ENCODE measurements around the gene INIP. TPM values are rescaled to one million over a fixed set of nuclear protein-coding genes. Genes with fewer than 3 reads are reported as not detected.

INIP gene
- total RNA-seq, 2 experiments from 2014 or later, result 23.2 to 34.4 TPM

DNA sequence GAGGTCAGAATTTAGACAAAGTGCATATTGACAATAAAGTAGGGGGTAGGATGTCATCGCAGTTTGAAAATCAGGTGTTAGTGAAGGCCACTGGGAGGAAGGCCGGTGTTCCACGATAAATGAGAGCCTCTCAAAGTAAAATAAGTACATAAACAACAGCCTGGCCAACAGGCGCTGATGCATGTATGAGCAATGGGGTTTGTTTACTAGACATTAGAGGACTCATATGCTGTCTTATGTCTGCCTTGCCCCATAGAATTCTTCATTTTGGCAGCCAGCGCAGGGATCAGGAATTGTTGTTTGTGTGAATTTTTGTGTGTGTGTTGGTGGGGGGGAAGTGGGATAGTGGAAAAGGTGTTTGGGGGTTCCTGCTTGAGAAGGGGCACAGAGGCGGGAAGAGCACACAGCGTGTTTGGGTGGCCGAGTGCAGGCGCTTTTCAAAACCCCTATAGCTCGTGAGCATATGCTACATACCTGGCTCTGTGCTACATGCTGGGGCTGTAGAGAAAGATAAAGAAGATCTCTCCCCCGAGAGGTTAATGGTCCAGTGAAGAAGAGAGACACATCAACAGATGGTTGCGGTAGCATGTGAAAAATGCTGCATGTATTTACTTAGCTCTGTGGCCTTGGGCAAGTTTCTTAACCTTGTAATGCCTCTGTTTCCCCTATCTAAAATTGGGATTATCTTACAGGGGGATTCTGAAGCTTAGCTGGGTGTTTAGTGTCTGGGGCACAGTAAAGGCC lies 44.2 kb upstream of the INIP start:
- BruUV-seq (replicated peaks), result no TSS peak
- no peak for TF ChIP-seq EZH2phosphoT487 (IDR thresholded peaks at IDR 0.05; ENCODE audit: borderline replicate concordance, low read depth, low read length)
- TF ChIP-seq, protein P1, sequence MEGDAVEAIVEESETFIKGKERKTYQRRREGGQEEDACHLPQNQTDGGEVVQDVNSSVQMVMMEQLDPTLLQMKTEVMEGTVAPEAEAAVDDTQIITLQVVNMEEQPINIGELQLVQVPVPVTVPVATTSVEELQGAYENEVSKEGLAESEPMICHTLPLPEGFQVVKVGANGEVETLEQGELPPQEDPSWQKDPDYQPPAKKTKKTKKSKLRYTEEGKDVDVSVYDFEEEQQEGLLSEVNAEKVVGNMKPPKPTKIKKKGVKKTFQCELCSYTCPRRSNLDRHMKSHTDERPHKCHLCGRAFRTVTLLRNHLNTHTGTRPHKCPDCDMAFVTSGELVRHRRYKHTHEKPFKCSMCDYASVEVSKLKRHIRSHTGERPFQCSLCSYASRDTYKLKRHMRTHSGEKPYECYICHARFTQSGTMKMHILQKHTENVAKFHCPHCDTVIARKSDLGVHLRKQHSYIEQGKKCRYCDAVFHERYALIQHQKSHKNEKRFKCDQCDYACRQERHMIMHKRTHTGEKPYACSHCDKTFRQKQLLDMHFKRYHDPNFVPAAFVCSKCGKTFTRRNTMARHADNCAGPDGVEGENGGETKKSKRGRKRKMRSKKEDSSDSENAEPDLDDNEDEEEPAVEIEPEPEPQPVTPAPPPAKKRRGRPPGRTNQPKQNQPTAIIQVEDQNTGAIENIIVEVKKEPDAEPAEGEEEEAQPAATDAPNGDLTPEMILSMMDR (conservative IDR thresholded peaks at IDR 0.05; ENCODE audit: low read length), result no peak
- no peak for DNase-seq (ENCODE audit: low spot score)
- no peaks in the 10 kb centered on the region for H3K79me2 ChIP-seq (ENCODE audit: insufficient read depth, low read depth, low read length)
- ChIA-PET CTCF (ENCODE audit: unreplicated experiment) (no interaction called here), POLR2A (interaction anchor here (1.1 kb wide), 1 partner anchor 17 kb away, joined by 3 read pairs; no protein-coding TSS in a partner anchor)
- no peaks in the 10 kb centered on the region for H3K4me1 ChIP-seq (ENCODE audit: insufficient read depth, low read length, poor library complexity, severe bottlenecking)
- H4K20me1 ChIP-seq (ENCODE audit: insufficient read depth, low read length), result no peaks in the 10 kb centered on the region
- H3K4me3 ChIP-seq (ENCODE audit: low read depth, low read length, poor library complexity, severe bottlenecking), result no peak overlapping the region
- H3K9me3 ChIP-seq (ENCODE audit: low read length), result peaks cover 15% of the 10 kb centered on the region; the same call in 1 of the 2 replicates
- intact Hi-C loops (cut with micrococcal nuclease; ENCODE audit: unreplicated experiment), result no loop called here
- no peak overlapping the region for H3K27ac ChIP-seq (ENCODE audit: low read depth, low read length, poor library complexity, severe bottlenecking)
- H3K4me2 ChIP-seq (ENCODE audit: low read length), result no peak overlapping the region
- H3K36me3 ChIP-seq (ENCODE audit: insufficient read depth, low read length), result 0 out of 2 replicates have a peak, but pooled peaks cover 3% of the 10 kb centered on the region
- H3K9me2 ChIP-seq (ENCODE audit: insufficient read depth, low read length), result no peaks in the 10 kb centered on the region
- H2AFZ ChIP-seq (ENCODE audit: low read length), result no peak overlapping the region

DNA sequence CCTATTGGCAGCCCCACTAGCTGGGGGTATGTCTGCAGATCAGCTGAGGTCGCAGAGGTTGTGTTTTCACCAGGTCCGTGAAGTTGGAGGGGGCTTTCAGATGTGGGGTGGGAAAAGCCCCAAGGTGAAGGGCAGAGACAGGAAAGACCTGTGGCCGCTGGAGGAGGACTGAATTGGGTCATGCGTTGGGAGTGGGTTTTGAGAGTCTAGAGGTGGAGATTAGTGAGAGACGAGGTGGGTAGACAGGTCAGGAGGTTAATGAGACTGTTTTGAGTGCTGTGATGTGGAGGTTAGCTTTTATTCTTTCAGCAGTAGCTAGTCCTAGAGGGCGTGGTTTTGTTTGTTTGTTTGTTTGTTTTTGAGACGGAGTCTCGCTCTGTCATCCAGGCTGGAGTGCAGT lies 42.9 kb upstream of the INIP start:
- Histone ChIP-seq H3K4me3 (ENCODE audit: low read depth, low read length, poor library complexity, severe bottlenecking) (no peak overlapping the region), H3K79me2 (ENCODE audit: insufficient read depth, low read depth, low read length) (no peaks in the 10 kb centered on the region), H3K4me1 (ENCODE audit: insufficient read depth, low read length, poor library complexity, severe bottlenecking) (no peaks in the 10 kb centered on the region), H3K4me2 (ENCODE audit: low read length) (no peak overlapping the region), H3K9me3 (ENCODE audit: low read length) (0 out of 2 replicates have a peak, but pooled peaks cover 4% of the 10 kb centered on the region), H3K27ac (ENCODE audit: low read depth, low read length, poor library complexity, severe bottlenecking) (no peak overlapping the region), H2AFZ (ENCODE audit: low read length) (no peak overlapping the region), H4K20me1 (ENCODE audit: insufficient read depth, low read length) (no peaks in the 10 kb centered on the region; the same call in 1 of the 2 replicates), H3K9me2 (ENCODE audit: insufficient read depth, low read length) (no peaks in the 10 kb centered on the region), H3K36me3 (ENCODE audit: insufficient read depth, low read length) (0 out of 2 replicates have a peak, but pooled peaks cover 3% of the 10 kb centered on the region)
- intact Hi-C loops (cut with micrococcal nuclease; ENCODE audit: unreplicated experiment), result no loop called here
- no peak for DNase-seq (ENCODE audit: low spot score)
- BruUV-seq (replicated peaks), result no TSS peak
- ChIA-PET CTCF (ENCODE audit: unreplicated experiment) (no interaction called here), POLR2A (interaction anchor here (0.8 kb wide), 1 partner anchor 43 kb away, joined by 3 read pairs; the partner anchor contains the start of gene INIP)
- TF ChIP-seq EZH2phosphoT487 (IDR thresholded peaks at IDR 0.05; ENCODE audit: borderline replicate concordance, low read depth, low read length), result no peak

DNA sequence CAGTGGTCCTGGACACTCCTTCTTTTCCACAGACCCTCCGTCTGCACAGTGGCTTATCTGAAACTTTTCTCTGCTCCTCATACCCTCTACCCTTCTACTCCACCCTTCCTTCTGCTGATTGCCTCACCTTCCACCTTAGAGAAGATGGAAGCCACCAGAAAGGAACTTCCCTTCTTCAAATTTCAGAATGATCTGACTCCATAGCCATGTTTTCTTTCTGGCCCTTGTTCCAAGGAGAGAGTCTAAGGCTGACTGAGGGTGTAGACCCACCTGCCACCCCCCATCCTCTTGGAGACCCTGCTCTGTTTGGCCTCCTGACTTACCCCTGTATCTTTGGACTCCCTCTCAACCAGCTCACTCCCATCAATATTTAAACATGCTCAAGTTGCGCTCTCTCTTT lies 40.0 kb upstream of the INIP start:
- no peaks in the 10 kb centered on the region; the same call in 1 of the 2 replicates for H3K79me2 ChIP-seq (ENCODE audit: insufficient read depth, low read depth, low read length)

More for the DNA sequence above, 40.0 kb upstream of the INIP start:
- TF ChIP-seq, protein P1 (conservative IDR thresholded peaks at IDR 0.05; ENCODE audit: low read length), result no peak
- no peak for TF ChIP-seq EZH2phosphoT487 (IDR thresholded peaks at IDR 0.05; ENCODE audit: borderline replicate concordance, low read depth, low read length)
- Histone ChIP-seq H3K9me2 (ENCODE audit: insufficient read depth, low read length) (no peaks in the 10 kb centered on the region), H3K4me3 (ENCODE audit: low read depth, low read length, poor library complexity, severe bottlenecking) (no peak overlapping the region), H3K4me2 (ENCODE audit: low read length) (no peak overlapping the region), H3K4me1 (ENCODE audit: insufficient read depth, low read length, poor library complexity, severe bottlenecking) (peaks cover 10% of the 10 kb centered on the region), H2AFZ (ENCODE audit: low read length) (no peak overlapping the region), H4K20me1 (ENCODE audit: insufficient read depth, low read length) (no peaks in the 10 kb centered on the region; the same call in 1 of the 2 replicates), H3K9me3 (ENCODE audit: low read length) (no peaks in the 10 kb centered on the region), H3K27ac (ENCODE audit: low read depth, low read length, poor library complexity, severe bottlenecking) (no peak overlapping the region), H3K36me3 (ENCODE audit: insufficient read depth, low read length) (0 out of 2 replicates have a peak, but pooled peaks cover 3% of the 10 kb centered on the region)
- POLR2A ChIA-PET, result no interaction called here
- intact Hi-C loops (cut with micrococcal nuclease; ENCODE audit: unreplicated experiment), result loop anchor here (10.0 kb wide), 2 partner anchors 863 to 1273 kb away; partner anchors contain the start of genes ECPAS and UGCG
- no TSS peak for BruUV-seq (replicated peaks)
- CTCF ChIA-PET (ENCODE audit: unreplicated experiment), result no interaction called here
- DNase-seq (ENCODE audit: low spot score), result no peak
